NCI-H1417 treated with DMSO at 0.1 percent for 48 hours (cell line): Measurements from ENCODE around the gene UCHL1.
"Not testable (repeated sequence)": the region's sequence is repeated elsewhere in the genome, so short reads cannot be mapped to it uniquely, and the experiment has no call there.

Experiments used
- DNase-seq: peaks from one replicate; lab custom pipeline; 2025; lab: John Stamatoyannopoulos, UW

Gene UCHL1

DNA sequence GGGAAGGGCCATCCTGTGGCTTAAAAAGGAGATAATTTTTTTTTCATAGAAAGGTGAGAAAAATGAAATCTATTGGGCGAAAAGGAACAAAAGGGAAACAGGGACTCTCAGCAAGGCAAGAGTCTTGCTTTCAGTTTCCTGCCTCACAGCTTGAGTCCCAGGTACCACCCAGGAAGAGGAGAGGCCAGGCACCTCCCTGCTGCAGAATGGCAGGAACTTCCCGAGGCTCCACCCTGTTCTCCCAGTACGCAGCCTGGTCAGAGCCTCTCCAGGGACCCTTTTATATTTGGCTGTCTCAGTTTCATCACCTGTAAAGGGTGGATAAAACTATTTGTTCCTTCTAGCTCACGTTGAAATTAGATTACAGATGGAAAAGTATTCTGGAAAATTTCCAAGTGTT lies 33.8 kb downstream of the UCHL1 start:
- no peak for DNase-seq

GRCh38 chr4:41294445-41295062 lies 37.8 kb downstream of the UCHL1 start:
- no peak for DNase-seq

DNA sequence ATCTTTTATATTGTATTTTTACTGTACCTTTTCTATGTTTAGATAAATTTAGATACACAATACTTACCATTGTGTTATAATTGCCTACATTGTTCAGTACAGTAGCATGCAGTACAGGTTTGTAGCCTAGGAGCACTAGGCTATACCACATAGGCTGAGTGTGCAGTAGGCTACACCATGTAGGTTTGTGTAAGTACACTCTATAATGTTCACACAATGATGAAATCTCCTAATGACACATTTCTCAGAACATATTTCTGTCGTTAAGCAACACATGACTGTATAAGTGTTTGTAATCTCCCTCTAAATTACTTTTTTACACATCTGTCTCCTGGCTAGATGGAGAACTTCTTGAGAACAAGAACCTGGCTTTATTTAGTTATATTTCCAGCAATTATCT lies 40.3 kb downstream of the UCHL1 start:
- no peak for DNase-seq

GRCh38 chr4:41297832-41298231 lies 41.1 kb downstream of the UCHL1 start:
- no peak for DNase-seq

DNA sequence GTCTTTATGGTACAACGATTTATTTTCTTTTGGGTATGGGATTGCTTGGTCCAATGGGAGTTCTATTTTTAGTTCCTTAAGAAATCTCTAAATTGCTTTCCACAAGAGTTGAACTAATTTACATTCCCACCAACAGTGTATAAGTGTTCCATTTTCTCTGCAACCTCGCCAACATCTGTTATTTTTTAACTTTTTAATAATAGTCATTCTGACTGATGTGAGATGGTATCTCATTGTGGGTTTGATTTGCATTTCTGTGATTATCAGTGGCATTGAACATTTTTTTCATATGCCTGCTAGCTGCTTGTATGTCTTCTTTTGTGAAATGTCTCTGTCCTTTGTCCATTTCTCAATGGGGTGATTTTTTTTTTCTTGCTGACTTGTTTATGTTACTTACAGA lies 42.8 kb downstream of the UCHL1 start:
- no peak for DNase-seq

- DNase-seq = no peak
Observed at GRCh38 chr4:41301137-41301536, 44.4 kb downstream of the UCHL1 start.

- no peak for DNase-seq
Observed at GRCh38 chr4:41303372-41304118, 46.8 kb downstream of the UCHL1 start.

DNA sequence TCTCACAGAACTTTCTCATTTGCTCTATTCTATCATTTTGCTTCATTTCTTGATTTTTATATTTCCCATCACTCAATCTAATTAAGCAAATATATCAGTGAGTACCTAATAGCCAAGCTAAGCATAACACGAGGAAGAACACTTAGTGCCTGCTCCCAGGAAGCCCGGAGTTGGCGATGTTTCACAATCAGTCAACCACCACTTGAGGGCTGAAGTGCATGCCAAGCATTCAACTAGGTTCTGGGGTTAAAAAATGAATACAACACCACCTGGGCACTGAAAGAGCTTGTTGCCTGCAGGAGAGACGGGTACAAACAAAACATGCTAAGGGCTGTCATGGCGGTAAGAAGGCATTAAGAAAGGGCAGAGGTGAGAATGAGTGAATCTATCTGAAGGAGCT lies 47.5 kb downstream of the UCHL1 start:
- DNase-seq = no peak

GRCh38 chr4:41305476-41305875 lies 48.7 kb downstream of the UCHL1 start:
- no peak for DNase-seq

DNA sequence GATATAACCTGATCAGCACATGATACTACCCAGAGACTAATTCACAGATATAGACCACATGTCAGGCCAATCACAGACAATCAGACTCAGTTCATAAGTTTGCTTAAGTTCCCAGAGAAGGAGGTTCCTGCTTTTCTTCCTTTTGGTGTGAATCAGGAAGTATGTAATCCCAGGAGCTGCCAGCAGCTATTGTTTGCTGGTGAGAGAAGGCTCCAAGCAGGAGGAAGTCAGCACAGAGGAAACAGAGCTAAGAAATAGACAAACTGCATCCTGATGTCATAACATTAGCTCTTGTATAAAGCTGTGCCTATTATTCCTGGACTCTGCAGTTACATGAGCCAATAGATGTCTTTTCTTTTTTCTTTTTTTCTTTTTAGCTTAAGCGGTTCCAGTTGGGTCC lies 50.9 kb downstream of the UCHL1 start:
- DNase-seq = no peak

- DNase-seq = no peak
Observed at GRCh38 chr4:41308398-41308797, 51.7 kb downstream of the UCHL1 start.

DNA sequence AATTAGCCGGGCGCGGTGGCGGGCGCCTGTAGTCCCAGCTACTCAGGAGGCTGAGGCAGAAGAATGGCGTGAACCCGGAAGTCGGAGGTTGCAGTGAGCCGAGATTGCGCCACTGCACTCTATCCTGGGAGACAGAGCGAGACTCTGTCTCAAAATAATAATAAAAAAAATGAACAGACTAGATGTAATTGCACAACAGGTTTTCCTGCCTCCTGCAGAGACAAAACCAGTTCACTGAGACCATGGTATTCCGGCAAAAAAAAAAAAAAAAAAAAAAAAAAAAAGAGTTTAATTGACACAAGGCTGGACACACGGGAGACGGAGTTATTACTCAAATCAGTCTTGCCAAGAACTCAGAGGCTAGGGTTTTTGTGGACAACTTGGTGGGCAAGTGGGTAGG lies 58.7 kb downstream of the UCHL1 start:
- DNase-seq = not testable (repeated sequence)

DNA sequence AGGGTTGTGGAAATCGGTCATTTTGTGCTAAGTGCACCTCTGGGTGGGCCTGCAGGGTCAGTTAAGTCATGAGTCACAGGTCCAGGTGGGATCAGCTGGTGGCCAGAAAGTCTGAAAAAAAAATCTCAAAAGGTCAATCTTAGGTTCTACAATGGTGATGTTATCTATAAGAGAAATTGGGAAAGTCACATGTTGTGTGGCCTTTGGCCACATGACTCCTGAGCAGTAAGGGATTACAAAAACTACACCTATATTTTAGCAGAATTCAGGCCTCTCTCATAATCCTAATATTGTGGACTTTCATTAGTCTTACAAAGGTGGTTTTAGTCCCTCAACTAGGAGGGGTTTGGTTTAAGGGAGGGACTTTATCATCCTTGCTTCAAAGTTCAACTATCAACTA lies 59.1 kb downstream of the UCHL1 start:
- DNase-seq = no peak
